Activated CD4-positive, alpha-beta T cell treated with anti-CD3 and anti-CD28 coated beads for 48 hours (primary cell): ENCODE results near the gene AMOTL1.

Experiments
- DNase-seq: peaks from one replicate; pipeline ENCODE4 v3.0.0-alpha.2; 2020

The AMOTL1 gene

GRCh38 chr11:94746721-94747120 lies 21.4 kb upstream of the AMOTL1 start:
- no peak for DNase-seq

- DNase-seq = no peak
Observed at GRCh38 chr11:94747146-94747545, 21.0 kb upstream of the AMOTL1 start.

- DNase-seq = no peak
Observed at GRCh38 chr11:94747601-94748041, 20.5 kb upstream of the AMOTL1 start.

GRCh38 chr11:94749369-94749768 lies 18.8 kb upstream of the AMOTL1 start:
- DNase-seq = no peak

GRCh38 chr11:94750319-94751217 lies 17.6 kb upstream of the AMOTL1 start:
- no peak for DNase-seq

GRCh38 chr11:94751218-94751609 lies 16.9 kb upstream of the AMOTL1 start:
- no peak for DNase-seq

GRCh38 chr11:94751786-94752185 lies 16.4 kb upstream of the AMOTL1 start:
- no peak for DNase-seq

- DNase-seq = no peak
Observed at GRCh38 chr11:94753630-94754029, 14.5 kb upstream of the AMOTL1 start.

GRCh38 chr11:94754335-94754734 lies 13.8 kb upstream of the AMOTL1 start:
- no peak for DNase-seq

- no peak for DNase-seq
Observed at GRCh38 chr11:94754819-94755218, 13.3 kb upstream of the AMOTL1 start.

- no peak for DNase-seq
Observed at GRCh38 chr11:94755494-94755893, 12.7 kb upstream of the AMOTL1 start.

GRCh38 chr11:94757037-94757735 lies 11.0 kb upstream of the AMOTL1 start:
- no peak for DNase-seq

- DNase-seq = no peak
Observed at GRCh38 chr11:94758666-94759065, 9.5 kb upstream of the AMOTL1 start.

- DNase-seq = no peak
Observed at GRCh38 chr11:94759522-94759921, 8.6 kb upstream of the AMOTL1 start.

- DNase-seq = no peak
Observed at GRCh38 chr11:94760296-94760695, 7.9 kb upstream of the AMOTL1 start.

GRCh38 chr11:94762208-94762607 lies 5.9 kb upstream of the AMOTL1 start:
- no peak for DNase-seq

GRCh38 chr11:94762995-94763394 lies 5.2 kb upstream of the AMOTL1 start:
- DNase-seq = no peak

- DNase-seq = no peak
Observed at GRCh38 chr11:94766713-94767206, 1.4 kb upstream of the AMOTL1 start.

GRCh38 chr11:94767291-94767690 lies 865 bp upstream of the AMOTL1 start:
- no peak for DNase-seq

- peak; percentile 12 for DNase-seq
Observed at GRCh38 chr11:94768602-94769541, 716 bp downstream of the AMOTL1 start.

- DNase-seq = no peak
Observed at GRCh38 chr11:94769880-94770279, 1.7 kb downstream of the AMOTL1 start.

GRCh38 chr11:94770563-94771120 lies 2.5 kb downstream of the AMOTL1 start:
- DNase-seq = no peak

- no peak for DNase-seq
Observed at GRCh38 chr11:94771390-94771789, 3.2 kb downstream of the AMOTL1 start.
